ENCODE measurements around the gene RRBP1.

RRBP1 gene

DNA sequence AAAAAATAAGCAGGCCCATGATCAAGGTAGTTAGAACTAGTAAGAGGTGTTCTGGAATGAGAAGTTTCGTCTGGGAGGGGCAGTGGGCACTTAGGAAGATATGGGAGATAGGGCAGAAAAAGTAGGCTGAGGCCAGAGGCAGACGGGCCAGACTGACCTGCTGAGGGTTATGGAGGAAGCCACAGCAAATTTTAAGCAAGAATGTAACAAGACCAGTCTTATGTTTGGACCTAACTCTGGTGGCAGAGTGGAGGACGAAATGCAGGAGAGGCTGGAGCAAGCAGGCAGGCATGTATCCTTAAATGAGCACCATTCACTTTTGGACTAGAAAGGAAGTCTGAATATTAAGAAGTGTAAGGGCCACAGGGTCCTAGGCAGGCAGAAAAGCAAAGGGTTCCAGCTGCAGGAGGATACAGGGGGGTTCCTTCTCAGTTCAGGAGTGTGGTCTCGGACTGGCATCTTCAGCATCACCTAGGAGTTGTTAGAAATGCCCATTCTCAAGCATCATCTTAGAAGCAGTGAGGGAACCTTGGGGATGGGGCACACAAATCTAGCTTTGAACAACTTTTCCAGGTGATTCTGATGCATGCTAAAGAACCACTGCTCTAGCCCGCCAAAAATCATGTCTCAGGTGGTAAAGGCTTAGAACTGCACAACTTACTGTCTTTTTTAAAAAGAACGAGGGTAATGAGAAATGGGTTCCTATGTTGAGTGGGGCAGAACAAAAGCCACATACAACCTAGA is 113.8 kb downstream of the RRBP1 start:
- no peaks in the 10 kb centered on the region for H3K9me2 ChIP-seq (replicated peaks; ENCODE audit: low read depth, low read length)
- no peaks in the 10 kb centered on the region for H3F3A ChIP-seq (ENCODE audit: low read depth)
- no peak overlapping the region for H3K4me3 ChIP-seq (ENCODE audit: low read length, poor library complexity, severe bottlenecking)
- H3K4me1 ChIP-seq (ENCODE audit: insufficient read depth, low read length, poor library complexity, severe bottlenecking): peaks cover 17% of the 10 kb centered on the region
- no peaks in the 10 kb centered on the region for H3K9me3 ChIP-seq (ENCODE audit: insufficient read depth, low read depth, low read length)
- H3K36me3 ChIP-seq (ENCODE audit: insufficient read depth, low read length): no peaks in the 10 kb centered on the region
- H2AFZ ChIP-seq (ENCODE audit: low read length): no peak overlapping the region
- H3K27me3 ChIP-seq (ENCODE audit: insufficient read depth, low read length, poor library complexity, severe bottlenecking): no peaks in the 10 kb centered on the region
- H3K79me2 ChIP-seq (ENCODE audit: insufficient read depth, low read length): peaks cover 30% of the 10 kb centered on the region
- H4K20me1 ChIP-seq (ENCODE audit: insufficient read depth, low read length, poor library complexity, severe bottlenecking): peaks cover 19% of the 10 kb centered on the region
- no peak overlapping the region for H3K9ac ChIP-seq (ENCODE audit: low read depth, low read length, poor library complexity, severe bottlenecking)
- H3K4me2 ChIP-seq (ENCODE audit: low read depth, low read length, poor library complexity, severe bottlenecking): no peak overlapping the region
- TF ChIP-seq EZH2phosphoT487 (IDR thresholded peaks at IDR 0.05; ENCODE audit: borderline replicate concordance) (no peak), CTCF (conservative IDR thresholded peaks at IDR 0.05; ENCODE audit: low read length) (no peak)

- Histone ChIP-seq H3K79me2 (ENCODE audit: insufficient read depth, low read length) (peaks cover 12% of the 10 kb centered on the region; the same call in 1 of the 2 replicates), H3F3A (ENCODE audit: low read depth) (no peaks in the 10 kb centered on the region), H4K20me1 (ENCODE audit: insufficient read depth, low read length, poor library complexity, severe bottlenecking) (peaks cover 1% of the 10 kb centered on the region), H3K27me3 (ENCODE audit: insufficient read depth, low read length, poor library complexity, severe bottlenecking) (no peaks in the 10 kb centered on the region), H3K36me3 (ENCODE audit: insufficient read depth, low read length) (no peaks in the 10 kb centered on the region), H3K9me2 (replicated peaks; ENCODE audit: low read depth, low read length) (no peaks in the 10 kb centered on the region), H3K9me3 (ENCODE audit: insufficient read depth, low read depth, low read length) (no peaks in the 10 kb centered on the region), H3K4me3 (ENCODE audit: low read length, poor library complexity, severe bottlenecking) (no peak overlapping the region), H2AFZ (ENCODE audit: low read length) (no peak overlapping the region), H3K4me1 (ENCODE audit: insufficient read depth, low read length, poor library complexity, severe bottlenecking) (no peaks in the 10 kb centered on the region), H3K4me2 (ENCODE audit: low read depth, low read length, poor library complexity, severe bottlenecking) (no peak overlapping the region), H3K9ac (ENCODE audit: low read depth, low read length, poor library complexity, severe bottlenecking) (no peak overlapping the region)
- TF ChIP-seq EZH2phosphoT487 (IDR thresholded peaks at IDR 0.05; ENCODE audit: borderline replicate concordance) (no peak), CTCF (conservative IDR thresholded peaks at IDR 0.05; ENCODE audit: low read length) (no peak)
These were observed 115.7 kb downstream of the RRBP1 start for GRCh38 chr20:17566345-17566744.

- Histone ChIP-seq H3K4me3 (ENCODE audit: low read length, poor library complexity, severe bottlenecking) (no peak overlapping the region), H2AFZ (ENCODE audit: low read length) (no peak overlapping the region), H3K9me2 (replicated peaks; ENCODE audit: low read depth, low read length) (no peaks in the 10 kb centered on the region), H3K9me3 (ENCODE audit: insufficient read depth, low read depth, low read length) (no peaks in the 10 kb centered on the region), H3K4me1 (ENCODE audit: insufficient read depth, low read length, poor library complexity, severe bottlenecking) (no peaks in the 10 kb centered on the region), H4K20me1 (ENCODE audit: insufficient read depth, low read length, poor library complexity, severe bottlenecking) (no peaks in the 10 kb centered on the region), H3K36me3 (ENCODE audit: insufficient read depth, low read length) (no peaks in the 10 kb centered on the region), H3K27me3 (ENCODE audit: insufficient read depth, low read length, poor library complexity, severe bottlenecking) (no peaks in the 10 kb centered on the region), H3F3A (ENCODE audit: low read depth) (no peaks in the 10 kb centered on the region), H3K79me2 (ENCODE audit: insufficient read depth, low read length) (peaks cover 4% of the 10 kb centered on the region; the same call in 1 of the 2 replicates), H3K4me2 (ENCODE audit: low read depth, low read length, poor library complexity, severe bottlenecking) (no peak overlapping the region), H3K9ac (ENCODE audit: low read depth, low read length, poor library complexity, severe bottlenecking) (no peak overlapping the region)
- TF ChIP-seq EZH2phosphoT487 (IDR thresholded peaks at IDR 0.05; ENCODE audit: borderline replicate concordance) (no peak), CTCF (conservative IDR thresholded peaks at IDR 0.05; ENCODE audit: low read length) (no peak)
These were observed 116.7 kb downstream of the RRBP1 start for GRCh38 chr20:17565169-17565845.
